Stomach (tissue), 4 donors: Measurements from ENCODE around the gene NPTN.

Experiments
- POLR2A ChIP-seq, 4 donors: fragments of 450-650 bp; IDR thresholded peaks; one replicate each; pipeline ENCODE4 v1.6.1; 2016; ENCODE audit warnings: antibody characterized with exemption in 4 of 4, control low read depth in 2 of 4, mild to moderate bottlenecking in 1 of 4, moderate library complexity in 1 of 4
- POLR2AphosphoS5 ChIP-seq, 3 donors: sonication (generic); formaldehyde crosslinking; IDR thresholded peaks; one replicate each; pipeline ENCODE4 v1.6.1; 2016; ENCODE audit warnings: antibody characterized with exemption in 3 of 3
- TF ChIP-seq, protein P1 (sequence below), 7 experiments: fragments of 450-650 bp in 4 of 7; fragments of 200-600 bp in 3 of 7; sonication (generic) in 3 of 7; IDR thresholded peaks; one replicate each; pipeline ENCODE4 v1.5.1; 2016 to 2019; ENCODE audit warnings: antibody characterized with exemption in 7 of 7, control low read depth in 2 of 7, mild to moderate bottlenecking in 1 of 7

DNA sequence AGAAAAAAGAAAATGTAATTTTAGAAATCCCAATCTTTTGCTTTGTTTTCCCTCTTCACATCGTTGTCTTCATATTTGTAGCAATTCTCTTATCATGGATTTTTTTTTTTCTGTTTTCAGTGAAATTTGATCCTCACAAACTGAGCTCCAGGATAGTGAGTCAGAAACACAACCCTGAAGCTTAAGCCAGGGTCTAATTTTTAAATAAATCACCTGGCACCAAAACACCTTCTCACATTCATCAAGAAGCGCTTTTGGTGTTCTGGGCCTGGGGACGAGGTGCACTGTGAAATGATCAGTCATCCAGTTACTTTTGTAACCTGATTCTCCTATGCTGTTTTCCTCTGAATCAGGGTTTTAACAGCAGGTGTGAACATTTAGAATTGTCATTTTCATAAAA, 102.5 kb downstream of the NPTN start:
- TF ChIP-seq POLR2A (IDR thresholded peaks at IDR 0.05) (no peak), POLR2AphosphoS5 (IDR thresholded peaks at IDR 0.05) (no peak)
- TF ChIP-seq, protein P1, sequence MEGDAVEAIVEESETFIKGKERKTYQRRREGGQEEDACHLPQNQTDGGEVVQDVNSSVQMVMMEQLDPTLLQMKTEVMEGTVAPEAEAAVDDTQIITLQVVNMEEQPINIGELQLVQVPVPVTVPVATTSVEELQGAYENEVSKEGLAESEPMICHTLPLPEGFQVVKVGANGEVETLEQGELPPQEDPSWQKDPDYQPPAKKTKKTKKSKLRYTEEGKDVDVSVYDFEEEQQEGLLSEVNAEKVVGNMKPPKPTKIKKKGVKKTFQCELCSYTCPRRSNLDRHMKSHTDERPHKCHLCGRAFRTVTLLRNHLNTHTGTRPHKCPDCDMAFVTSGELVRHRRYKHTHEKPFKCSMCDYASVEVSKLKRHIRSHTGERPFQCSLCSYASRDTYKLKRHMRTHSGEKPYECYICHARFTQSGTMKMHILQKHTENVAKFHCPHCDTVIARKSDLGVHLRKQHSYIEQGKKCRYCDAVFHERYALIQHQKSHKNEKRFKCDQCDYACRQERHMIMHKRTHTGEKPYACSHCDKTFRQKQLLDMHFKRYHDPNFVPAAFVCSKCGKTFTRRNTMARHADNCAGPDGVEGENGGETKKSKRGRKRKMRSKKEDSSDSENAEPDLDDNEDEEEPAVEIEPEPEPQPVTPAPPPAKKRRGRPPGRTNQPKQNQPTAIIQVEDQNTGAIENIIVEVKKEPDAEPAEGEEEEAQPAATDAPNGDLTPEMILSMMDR (IDR thresholded peaks at IDR 0.05): no peak
